Measurements from ENCODE around the gene CMIP.

The CMIP gene

DNA sequence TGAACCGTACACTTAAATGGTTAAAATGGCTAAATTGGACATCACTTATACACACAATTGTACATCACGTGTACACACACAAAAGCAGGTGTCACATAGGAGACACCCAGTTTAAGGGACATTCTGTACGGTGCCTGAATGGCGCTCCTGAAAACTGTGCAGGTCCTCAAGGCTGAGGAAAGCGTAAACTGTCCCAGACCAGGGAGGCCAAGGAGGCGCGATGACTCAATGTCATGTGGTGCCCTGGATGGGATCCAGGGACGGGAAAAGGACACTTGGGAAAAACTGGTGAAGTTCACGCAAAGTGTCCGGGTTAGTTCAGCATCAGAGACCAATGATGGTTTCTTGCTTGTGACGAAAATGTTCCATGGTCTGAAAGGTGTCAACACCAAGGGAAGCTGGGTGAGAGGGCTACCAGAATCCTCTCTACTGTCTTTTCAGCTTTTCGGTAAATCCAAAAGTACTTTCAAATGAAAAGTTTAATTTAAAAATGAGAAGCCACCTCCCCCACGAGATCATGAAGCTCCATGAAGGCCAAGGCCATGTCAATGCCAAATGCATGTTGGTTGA lies 112.2 kb downstream of the CMIP start:
- TF ChIP-seq, protein P1, sequence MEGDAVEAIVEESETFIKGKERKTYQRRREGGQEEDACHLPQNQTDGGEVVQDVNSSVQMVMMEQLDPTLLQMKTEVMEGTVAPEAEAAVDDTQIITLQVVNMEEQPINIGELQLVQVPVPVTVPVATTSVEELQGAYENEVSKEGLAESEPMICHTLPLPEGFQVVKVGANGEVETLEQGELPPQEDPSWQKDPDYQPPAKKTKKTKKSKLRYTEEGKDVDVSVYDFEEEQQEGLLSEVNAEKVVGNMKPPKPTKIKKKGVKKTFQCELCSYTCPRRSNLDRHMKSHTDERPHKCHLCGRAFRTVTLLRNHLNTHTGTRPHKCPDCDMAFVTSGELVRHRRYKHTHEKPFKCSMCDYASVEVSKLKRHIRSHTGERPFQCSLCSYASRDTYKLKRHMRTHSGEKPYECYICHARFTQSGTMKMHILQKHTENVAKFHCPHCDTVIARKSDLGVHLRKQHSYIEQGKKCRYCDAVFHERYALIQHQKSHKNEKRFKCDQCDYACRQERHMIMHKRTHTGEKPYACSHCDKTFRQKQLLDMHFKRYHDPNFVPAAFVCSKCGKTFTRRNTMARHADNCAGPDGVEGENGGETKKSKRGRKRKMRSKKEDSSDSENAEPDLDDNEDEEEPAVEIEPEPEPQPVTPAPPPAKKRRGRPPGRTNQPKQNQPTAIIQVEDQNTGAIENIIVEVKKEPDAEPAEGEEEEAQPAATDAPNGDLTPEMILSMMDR (IDR thresholded peaks at IDR 0.05), result no peak

- TF ChIP-seq, protein P1 (IDR thresholded peaks at IDR 0.05), result no peak
Measured at GRCh38 chr16:81558077-81558443, 113.5 kb downstream of the CMIP start.

- TF ChIP-seq, protein P1 (IDR thresholded peaks at IDR 0.05), result no peak
Measured at GRCh38 chr16:81558444-81559175, 114.0 kb downstream of the CMIP start.

DNA sequence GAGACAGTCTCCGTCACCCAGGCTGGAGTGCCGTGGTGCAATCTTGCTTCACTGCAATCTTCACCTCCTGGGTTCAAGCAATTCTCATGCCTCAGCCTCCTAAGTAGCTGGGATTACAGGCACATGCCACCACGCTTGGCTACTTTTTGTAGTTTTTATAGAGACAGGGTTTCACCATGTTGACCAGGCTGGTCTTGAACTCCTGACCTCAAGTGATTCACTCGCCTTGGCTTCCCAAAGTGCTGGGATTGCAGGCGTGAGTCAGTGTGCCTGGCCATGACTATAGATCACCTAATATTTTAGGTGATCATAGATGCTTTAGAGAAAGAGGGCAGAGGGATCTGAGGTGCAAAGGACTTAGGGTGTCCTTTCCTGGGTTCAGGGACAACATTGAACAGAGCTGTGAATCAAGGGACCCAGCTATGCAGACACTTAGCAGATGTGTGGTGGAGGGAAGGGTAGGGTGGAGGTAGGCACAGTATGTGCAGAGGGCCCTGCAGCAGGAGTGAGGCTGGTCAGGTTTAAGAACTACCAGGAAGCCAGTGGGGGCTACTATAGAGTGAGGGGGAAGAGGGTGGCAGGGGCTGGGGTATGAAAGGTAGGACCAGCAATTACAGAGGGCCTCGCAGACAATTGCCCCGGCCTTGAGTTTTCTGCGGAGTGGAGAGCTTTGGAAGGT lies 116.5 kb downstream of the CMIP start:
- TF ChIP-seq, protein P1 (IDR thresholded peaks at IDR 0.05), result no peak

- TF ChIP-seq, protein P1 (IDR thresholded peaks at IDR 0.05), result no peak
Measured at GRCh38 chr16:81562174-81562849, 117.7 kb downstream of the CMIP start.

GRCh38 chr16:81562926-81563325 lies 118.3 kb downstream of the CMIP start:
- TF ChIP-seq, protein P1 (IDR thresholded peaks at IDR 0.05), result no peak

DNA sequence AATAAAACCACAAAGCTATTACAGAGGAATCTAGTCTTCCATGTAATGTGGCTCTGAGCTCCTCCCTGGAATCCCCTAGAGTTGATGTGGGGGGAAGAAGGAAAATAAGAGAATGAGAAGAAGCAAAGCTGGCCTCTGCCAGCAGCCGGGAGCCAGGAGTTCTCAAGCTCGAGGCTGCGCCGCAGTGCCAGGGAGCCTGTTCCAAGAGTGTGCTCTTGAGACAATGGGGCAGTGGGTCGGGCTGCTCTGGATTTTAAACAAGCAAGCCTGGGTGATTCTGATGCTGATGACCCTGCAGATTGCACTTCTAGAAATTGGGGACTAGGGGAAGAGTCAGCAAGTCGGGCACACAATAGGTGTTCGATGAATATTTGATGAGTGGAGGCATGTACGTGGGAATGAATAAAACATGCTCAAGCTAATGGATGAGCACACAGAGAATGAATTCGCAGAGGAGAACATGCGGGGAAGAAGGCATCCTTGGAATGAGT lies 119.9 kb downstream of the CMIP start:
- TF ChIP-seq, protein P1 (IDR thresholded peaks at IDR 0.05), result no peak

Data from LNCAP (cell line).